Measurements from ENCODE around the gene ABLIM3. TPM values are rescaled to one million over a fixed set of nuclear protein-coding genes. Genes with fewer than 3 reads are reported as not detected.

The ABLIM3 gene
- total RNA-seq, 1 experiment from 2014 or later: not detected

- H3K79me2 ChIP-seq (ENCODE audit: low read length): no peaks in the 10 kb centered on the region
- H3K9me3 ChIP-seq (ENCODE audit: low read length): no peaks in the 10 kb centered on the region
- H3K9ac ChIP-seq (ENCODE audit: low read length): no peak overlapping the region
- H4K20me1 ChIP-seq (ENCODE audit: insufficient read depth, low read depth, low read length): no peaks in the 10 kb centered on the region
- no peak overlapping the region for H3K4me2 ChIP-seq (ENCODE audit: low read depth, low read length, poor library complexity, severe bottlenecking)
- H2AFZ ChIP-seq (ENCODE audit: low read length): no peak overlapping the region
- H3K36me3 ChIP-seq (ENCODE audit: insufficient read depth, low read length): no peaks in the 10 kb centered on the region
- no peak overlapping the region for H3K27ac ChIP-seq (ENCODE audit: low read length)
- no peak overlapping the region for H3K4me3 ChIP-seq (ENCODE audit: low read length)
- no peaks in the 10 kb centered on the region for H3K9me2 ChIP-seq (replicated peaks; ENCODE audit: insufficient read depth, low read length)
- H3K4me1 ChIP-seq (ENCODE audit: low read length): peaks cover 16% of the 10 kb centered on the region
- H3K27me3 ChIP-seq (ENCODE audit: low read length): no peaks in the 10 kb centered on the region; the same call in 1 of the 2 replicates
- no peak for DNase-seq
These were observed 138.8 kb downstream of the ABLIM3 start for GRCh38 chr5:149280124-149280523.

GRCh38 chr5:149280802-149281201 is 139.5 kb downstream of the ABLIM3 start:
- DNase-seq: no peak

GRCh38 chr5:149282027-149282965 is 141.0 kb downstream of the ABLIM3 start:
- H3K36me3 ChIP-seq (ENCODE audit: insufficient read depth, low read length): no peaks in the 10 kb centered on the region
- H3K9me2 ChIP-seq (replicated peaks; ENCODE audit: insufficient read depth, low read length): no peaks in the 10 kb centered on the region
- H3K9ac ChIP-seq (ENCODE audit: low read length): no peak overlapping the region
- no peak overlapping the region for H3K27ac ChIP-seq (ENCODE audit: low read length)
- no peak overlapping the region for H2AFZ ChIP-seq (ENCODE audit: low read length)
- no peak overlapping the region for H3K4me2 ChIP-seq (ENCODE audit: low read depth, low read length, poor library complexity, severe bottlenecking)
- no peak overlapping the region for H3K4me3 ChIP-seq (ENCODE audit: low read length)
- no peaks in the 10 kb centered on the region for H4K20me1 ChIP-seq (ENCODE audit: insufficient read depth, low read depth, low read length)
- no peaks in the 10 kb centered on the region for H3K9me3 ChIP-seq (ENCODE audit: low read length)
- H3K27me3 ChIP-seq (ENCODE audit: low read length): no peaks in the 10 kb centered on the region; the same call in 1 of the 2 replicates
- no peak for DNase-seq
- H3K4me1 ChIP-seq (ENCODE audit: low read length): peaks cover 16% of the 10 kb centered on the region
- H3K79me2 ChIP-seq (ENCODE audit: low read length): no peaks in the 10 kb centered on the region

More at GRCh38 chr5:149280802-149281201, 139.5 kb downstream of the ABLIM3 start:
- no peaks in the 10 kb centered on the region for H3K79me2 ChIP-seq (ENCODE audit: low read length)
- no peak overlapping the region for H3K27ac ChIP-seq (ENCODE audit: low read length)
- no peaks in the 10 kb centered on the region for H3K9me3 ChIP-seq (ENCODE audit: low read length)
- no peak overlapping the region for H3K9ac ChIP-seq (ENCODE audit: low read length)
- H3K4me2 ChIP-seq (ENCODE audit: low read depth, low read length, poor library complexity, severe bottlenecking): no peak overlapping the region
- H3K4me3 ChIP-seq (ENCODE audit: low read length): no peak overlapping the region
- H3K36me3 ChIP-seq (ENCODE audit: insufficient read depth, low read length): no peaks in the 10 kb centered on the region
- no peaks in the 10 kb centered on the region; the same call in 1 of the 2 replicates for H3K27me3 ChIP-seq (ENCODE audit: low read length)
- no peak overlapping the region for H2AFZ ChIP-seq (ENCODE audit: low read length)
- H4K20me1 ChIP-seq (ENCODE audit: insufficient read depth, low read depth, low read length): no peaks in the 10 kb centered on the region
- H3K4me1 ChIP-seq (ENCODE audit: low read length): peaks cover 16% of the 10 kb centered on the region
- no peaks in the 10 kb centered on the region for H3K9me2 ChIP-seq (replicated peaks; ENCODE audit: insufficient read depth, low read length)

- Histone ChIP-seq H3K9me3 (ENCODE audit: low read length) (no peaks in the 10 kb centered on the region), H3K27me3 (ENCODE audit: low read length) (no peaks in the 10 kb centered on the region), H3K36me3 (ENCODE audit: insufficient read depth, low read length) (no peaks in the 10 kb centered on the region), H3K4me1 (ENCODE audit: low read length) (peaks cover 16% of the 10 kb centered on the region), H3K4me2 (ENCODE audit: low read depth, low read length, poor library complexity, severe bottlenecking) (no peak overlapping the region), H3K27ac (ENCODE audit: low read length) (no peak overlapping the region), H3K79me2 (ENCODE audit: low read length) (no peaks in the 10 kb centered on the region), H2AFZ (ENCODE audit: low read length) (no peak overlapping the region), H3K4me3 (ENCODE audit: low read length) (no peak overlapping the region), H4K20me1 (ENCODE audit: insufficient read depth, low read depth, low read length) (no peaks in the 10 kb centered on the region), H3K9me2 (replicated peaks; ENCODE audit: insufficient read depth, low read length) (no peaks in the 10 kb centered on the region), H3K9ac (ENCODE audit: low read length) (no peak overlapping the region)
- DNase-seq: no peak
These were observed 141.7 kb downstream of the ABLIM3 start for GRCh38 chr5:149282966-149283332.

GRCh38 chr5:149283626-149284480 is 142.6 kb downstream of the ABLIM3 start:
- Histone ChIP-seq H3K9me3 (ENCODE audit: low read length) (no peaks in the 10 kb centered on the region), H3K27ac (ENCODE audit: low read length) (no peak overlapping the region), H3K36me3 (ENCODE audit: insufficient read depth, low read length) (no peaks in the 10 kb centered on the region; the same call in 1 of the 2 replicates), H3K9ac (ENCODE audit: low read length) (0 out of 2 replicates have a peak overlapping the region, but pooled peaks have one; percentile 13), H3K79me2 (ENCODE audit: low read length) (no peaks in the 10 kb centered on the region), H3K4me1 (ENCODE audit: low read length) (peaks cover 16% of the 10 kb centered on the region), H2AFZ (ENCODE audit: low read length) (no peak overlapping the region), H3K9me2 (replicated peaks; ENCODE audit: insufficient read depth, low read length) (no peaks in the 10 kb centered on the region), H3K27me3 (ENCODE audit: low read length) (no peaks in the 10 kb centered on the region), H3K4me3 (ENCODE audit: low read length) (peak overlapping the region; percentile 22; the same call in 1 of the 2 replicates), H4K20me1 (ENCODE audit: insufficient read depth, low read depth, low read length) (no peaks in the 10 kb centered on the region), H3K4me2 (ENCODE audit: low read depth, low read length, poor library complexity, severe bottlenecking) (peak overlapping the region; percentile 35)
- DNase-seq: no peak

GRCh38 chr5:149284501-149284900 is 143.2 kb downstream of the ABLIM3 start:
- no peaks in the 10 kb centered on the region for H4K20me1 ChIP-seq (ENCODE audit: insufficient read depth, low read depth, low read length)
- H3K79me2 ChIP-seq (ENCODE audit: low read length): no peaks in the 10 kb centered on the region
- peaks cover 16% of the 10 kb centered on the region for H3K4me1 ChIP-seq (ENCODE audit: low read length)
- no peak overlapping the region for H2AFZ ChIP-seq (ENCODE audit: low read length)
- peak overlapping the region; percentile 35 for H3K4me2 ChIP-seq (ENCODE audit: low read depth, low read length, poor library complexity, severe bottlenecking)
- no peak for DNase-seq
- peak overlapping the region; percentile 22; the same call in 1 of the 2 replicates for H3K4me3 ChIP-seq (ENCODE audit: low read length)
- H3K9me2 ChIP-seq (replicated peaks; ENCODE audit: insufficient read depth, low read length): no peaks in the 10 kb centered on the region
- no peak overlapping the region for H3K9ac ChIP-seq (ENCODE audit: low read length)
- no peaks in the 10 kb centered on the region for H3K9me3 ChIP-seq (ENCODE audit: low read length)
- no peaks in the 10 kb centered on the region; the same call in 1 of the 2 replicates for H3K36me3 ChIP-seq (ENCODE audit: insufficient read depth, low read length)
- H3K27ac ChIP-seq (ENCODE audit: low read length): no peak overlapping the region
- H3K27me3 ChIP-seq (ENCODE audit: low read length): no peaks in the 10 kb centered on the region

- no peak for DNase-seq
- no peak overlapping the region for H3K27ac ChIP-seq (ENCODE audit: low read length)
- H3K79me2 ChIP-seq (ENCODE audit: low read length): no peaks in the 10 kb centered on the region
- no peaks in the 10 kb centered on the region; the same call in 1 of the 2 replicates for H3K36me3 ChIP-seq (ENCODE audit: insufficient read depth, low read length)
- H3K9ac ChIP-seq (ENCODE audit: low read length): no peak overlapping the region
- H3K4me3 ChIP-seq (ENCODE audit: low read length): no peak overlapping the region
- peaks cover 16% of the 10 kb centered on the region for H3K4me1 ChIP-seq (ENCODE audit: low read length)
- no peak overlapping the region for H2AFZ ChIP-seq (ENCODE audit: low read length)
- H3K9me3 ChIP-seq (ENCODE audit: low read length): no peaks in the 10 kb centered on the region
- H3K27me3 ChIP-seq (ENCODE audit: low read length): no peaks in the 10 kb centered on the region
- no peak overlapping the region for H3K4me2 ChIP-seq (ENCODE audit: low read depth, low read length, poor library complexity, severe bottlenecking)
- no peaks in the 10 kb centered on the region for H4K20me1 ChIP-seq (ENCODE audit: insufficient read depth, low read depth, low read length)
- H3K9me2 ChIP-seq (replicated peaks; ENCODE audit: insufficient read depth, low read length): no peaks in the 10 kb centered on the region
These were observed 143.9 kb downstream of the ABLIM3 start for GRCh38 chr5:149285153-149285552.

GRCh38 chr5:149288436-149288835 is 147.1 kb downstream of the ABLIM3 start:
- H3K4me2 ChIP-seq (ENCODE audit: low read depth, low read length, poor library complexity, severe bottlenecking): no peak overlapping the region
- no peak overlapping the region for H3K9ac ChIP-seq (ENCODE audit: low read length)
- no peaks in the 10 kb centered on the region for H4K20me1 ChIP-seq (ENCODE audit: insufficient read depth, low read depth, low read length)
- H3K4me1 ChIP-seq (ENCODE audit: low read length): peaks cover 33% of the 10 kb centered on the region
- H3K79me2 ChIP-seq (ENCODE audit: low read length): no peaks in the 10 kb centered on the region
- H3K9me2 ChIP-seq (replicated peaks; ENCODE audit: insufficient read depth, low read length): no peaks in the 10 kb centered on the region
- H3K9me3 ChIP-seq (ENCODE audit: low read length): no peaks in the 10 kb centered on the region
- no peaks in the 10 kb centered on the region for H3K27me3 ChIP-seq (ENCODE audit: low read length)
- DNase-seq: no peak
- no peak overlapping the region for H3K4me3 ChIP-seq (ENCODE audit: low read length)
- no peak overlapping the region for H2AFZ ChIP-seq (ENCODE audit: low read length)
- H3K27ac ChIP-seq (ENCODE audit: low read length): no peak overlapping the region
- H3K36me3 ChIP-seq (ENCODE audit: insufficient read depth, low read length): no peaks in the 10 kb centered on the region; the same call in 1 of the 2 replicates
